HepG2 (cell line): ENCODE results near the gene FIGLA. TPM values are rescaled to one million over a fixed set of nuclear protein-coding genes. Genes with fewer than 3 reads are reported as not detected.

Experiments used
- ATAC-seq: fragments of 200-7000 bp; cut with Tn5 transposase; 3 replicates; pipeline ENCODE4 v1.9.1; 2020; ENCODE audit warnings: mild to moderate bottlenecking, moderate library complexity
- BruUV-seq: library from RNA; stranded (reverse); fragments of 400-500 nt; replicated peaks from 2 replicates; lab custom pipeline; 2021; lab: Mats Ljungman, UMichigan
- CTCF ChIA-PET: fragments of 300-600 bp; formaldehyde crosslinking; extraction: SDS; loops from one replicate; lab custom pipeline; 2021; ENCODE audit warnings: low total read pairs, inconsistent platforms, low intra/inter-chr PET ratio; lab: Yijun Ruan, JAX
- POLR2A ChIA-PET: fragments of 350-600 bp; sonication (Branson Sonifier 250); formaldehyde crosslinking; loops from one replicate; lab custom pipeline; 2020; ENCODE audit warnings: antibody characterized with exemption, inconsistent platforms; lab: Yijun Ruan, JAX
- DNase-seq: peaks from one replicate; pipeline ENCODE4 v3.0.0-alpha.2; 2015; ENCODE audit warnings: low spot score
- FAIRE-seq: peaks from 3 replicates; lab custom pipeline; 2011; peaks lifted over from hg19 to GRCh38; lab: Jason Lieb, UNC
- H2AFZ ChIP-seq: one replicate; pipeline ENCODE4 v1.6.1; 2011; ENCODE audit warnings: low read length, inconsistent platforms
- H3K27ac ChIP-seq: fragments of 300-600 bp; 3 replicates; pipeline ENCODE4 v1.8.0; 2011; ENCODE audit warnings: mixed run types, mild to moderate bottlenecking, mixed read lengths, low read length, inconsistent platforms; ENCODE audit not compliant: insufficient read depth; ENCODE audit errors: extremely low read length
- H3K27me3 ChIP-seq, 2 experiments: fragments of 200-600 bp in 1 of 2; 2 replicates in 1 of 2; 3 replicates in 1 of 2; pipeline versions ENCODE4 v1.6.0 to v1.8.0; 2011; ENCODE audit warnings: low read length in 2 of 2, mild to moderate bottlenecking in 2 of 2, moderate library complexity in 2 of 2, inconsistent platforms in 1 of 2; ENCODE audit not compliant: insufficient read depth in 2 of 2, control insufficient read depth in 1 of 2
- H3K36me3 ChIP-seq, 2 experiments: fragments of 200-600 bp in 1 of 2; replicated peaks in 1 of 2; 2 replicates in 1 of 2; 3 replicates in 1 of 2; pipeline versions ENCODE4 v1.5.1 to v1.8.0; 2011; ENCODE audit warnings: low read length in 2 of 2, inconsistent platforms in 1 of 2; ENCODE audit not compliant: insufficient read depth in 2 of 2, control insufficient read depth in 1 of 2
- H3K4me1 ChIP-seq: 2 replicates; pipeline ENCODE4 v1.5.1; 2012; ENCODE audit warnings: low read length, inconsistent platforms; ENCODE audit not compliant: insufficient read depth
- H3K4me2 ChIP-seq: 2 replicates; pipeline ENCODE4 v1.6.0; 2011; ENCODE audit warnings: low read depth, low read length, inconsistent platforms
- H3K4me3 ChIP-seq, 3 experiments: fragments of 200-600 bp in 1 of 3; sonication (generic), shearing (Covaris generic) in 1 of 3; replicated peaks in 1 of 3; 2 replicates each; pipeline ENCODE4 v1.5.1; 2011 to 2016; ENCODE audit warnings: low read length in 3 of 3, inconsistent platforms in 2 of 3, low read depth in 2 of 3, mild to moderate bottlenecking in 2 of 3, control low read depth in 1 of 3, mixed read lengths in 1 of 3; ENCODE audit not compliant: insufficient read depth in 1 of 3
- H3K79me2 ChIP-seq: one replicate; pipeline ENCODE4 v1.6.1; 2011; ENCODE audit warnings: low read length, inconsistent platforms; ENCODE audit not compliant: insufficient read depth
- H3K9ac ChIP-seq: 2 replicates; pipeline ENCODE4 v1.6.0; 2011; ENCODE audit warnings: mild to moderate bottlenecking, low read depth, low read length, inconsistent platforms; ENCODE audit not compliant: insufficient read depth
- H3K9me3 ChIP-seq: 2 replicates; pipeline ENCODE4 v1.5.1; 2012; ENCODE audit warnings: mild to moderate bottlenecking, low read length
- H4K20me1 ChIP-seq: 2 replicates; pipeline ENCODE4 v1.6.0; 2011; ENCODE audit warnings: inconsistent platforms, mild to moderate bottlenecking, low read length, moderate library complexity; ENCODE audit not compliant: insufficient read depth
- BRCA1 ChIP-seq: sonication (generic); formaldehyde crosslinking; IDR thresholded peaks from 2 replicates; pipeline ENCODE4 v1.4.0; 2020; ENCODE audit warnings: missing genetic modification reagents
- CEBPG ChIP-seq: IDR thresholded peaks from 2 replicates; pipeline ENCODE4 v1.6.1; 2016
- E2F1 ChIP-seq: sonication (generic); formaldehyde crosslinking; IDR thresholded peaks from 2 replicates; pipeline ENCODE4 v1.5.0; 2020; ENCODE audit warnings: missing genetic modification reagents
- HNF1A ChIP-seq, 2 experiments: sonication (generic) in 1 of 2; formaldehyde crosslinking in 1 of 2; IDR thresholded peaks; 2 replicates each; pipeline versions ENCODE4 v1.4.0 to v1.6.1; 2016 to 2020; ENCODE audit warnings: borderline replicate concordance in 1 of 2, low read depth in 1 of 2, mild to moderate bottlenecking in 1 of 2, missing genetic modification reagents in 1 of 2
- HNRNPK ChIP-seq: fragments of 200-400 bp; formaldehyde crosslinking; IDR thresholded peaks from 2 replicates; pipeline ENCODE4 v1.6.1; 2018; ENCODE audit warnings: low read length, low read depth, moderate library complexity, mild to moderate bottlenecking; ENCODE audit not compliant: poor library complexity, severe bottlenecking
- MATR3 ChIP-seq: sonication (generic); formaldehyde crosslinking; IDR thresholded peaks from 2 replicates; pipeline ENCODE4 v1.4.0; 2020; ENCODE audit warnings: missing genetic modification reagents
- NFE2L1 ChIP-seq: sonication (generic); formaldehyde crosslinking; IDR thresholded peaks from 2 replicates; pipeline ENCODE4 v1.4.0; 2020; ENCODE audit warnings: missing genetic modification reagents, mild to moderate bottlenecking, borderline replicate concordance
- SNAPC5 ChIP-seq: sonication (generic); formaldehyde crosslinking; IDR thresholded peaks from 2 replicates; pipeline ENCODE4 v1.8.1; 2023; ENCODE audit warnings: mild to moderate bottlenecking, missing genetic modification reagents, borderline replicate concordance
- SP1 ChIP-seq, 2 experiments: fragments of 450-650 bp in 1 of 2; sonication (generic) in 1 of 2; formaldehyde crosslinking in 1 of 2; IDR thresholded peaks; 2 replicates each; pipeline versions ENCODE4 v1.4.0 to v1.6.1; 2016 to 2020; ENCODE audit warnings: missing genetic modification reagents in 1 of 2
- SRF ChIP-seq: IDR thresholded peaks from 2 replicates; pipeline ENCODE4 v1.6.1; 2011; ENCODE audit warnings: mild to moderate bottlenecking, low read depth, low read length, moderate library complexity
- XRCC5 ChIP-seq: fragments of 200-400 bp; formaldehyde crosslinking; optimal IDR thresholded peaks from 2 replicates; pipeline ENCODE3; 2017; ENCODE audit warnings: mild to moderate bottlenecking, low read length
- ZBTB7A ChIP-seq: sonication (generic); formaldehyde crosslinking; IDR thresholded peaks from 2 replicates; pipeline ENCODE4 v1.8.0; 2022; ENCODE audit warnings: mild to moderate bottlenecking, missing genetic modification reagents
- ZFP1 ChIP-seq: IDR thresholded peaks from 2 replicates; pipeline ENCODE4 v1.6.1; 2016
- ZGPAT ChIP-seq: IDR thresholded peaks from 2 replicates; pipeline ENCODE4 v1.6.1; 2016; ENCODE audit warnings: mild to moderate bottlenecking
- ZNF629 ChIP-seq: sonication (generic); formaldehyde crosslinking; conservative IDR thresholded peaks from 2 replicates; pipeline ENCODE4 v1.5.0; 2020; ENCODE audit warnings: missing genetic modification reagents
- ZNF724P ChIP-seq: sonication (generic); formaldehyde crosslinking; IDR thresholded peaks from 2 replicates; pipeline ENCODE4 v1.8.0; 2022; ENCODE audit warnings: missing genetic modification reagents, borderline replicate concordance
- ZNF816 ChIP-seq: sonication (generic); formaldehyde crosslinking; IDR thresholded peaks from 2 replicates; pipeline ENCODE4 v1.8.0; 2022; ENCODE audit warnings: missing genetic modification reagents, mild to moderate bottlenecking, borderline replicate concordance
- WGBS: methylation state at CpG from one replicate; pipeline ENCODE4 v1.1.6; 2017; ENCODE audit warnings: low lambda C conversion rate; 5-methylcytosine and 5-hydroxymethylcytosine counted together
- in situ Hi-C: cut with HindIII; loops from 2 replicates; pipeline ENCODE4 v1.10.0; 2017; ENCODE audit warnings: low pct_unique_long_range_greater_than_20kb; ENCODE audit not compliant: extremely low pct_ligation_motif_present
- intact Hi-C: fragments of 100-400 bp; cut with micrococcal nuclease; formaldehyde crosslinking; loops from one replicate; pipeline ENCODE4 v1.10.0; 2022; ENCODE audit not compliant: unreplicated experiment
- polyA plus RNA-seq, 8 experiments: library from polyadenylated mRNA; depleted of rRNA in 3 of 8; stranded (reverse) in 7 of 8; unstranded in 1 of 8; fragments of >200 nt; fragmentation: Illumina TruSeq in 4 of 8; extraction: Trizol in 4 of 8; gene quantifications; 2 replicates each; pipeline versions ENCODE4 v1.2.1 to v1.2.3, GENCODE V29; 2011 to 2016; ENCODE audit warnings: low read depth in 4 of 8, missing spikeins in 1 of 8, mixed read lengths in 1 of 8; ENCODE audit not compliant: insufficient read depth in 1 of 8
- total RNA-seq, 5 experiments: library from RNA; depleted of rRNA; stranded (reverse); fragments of >200 nt; fragmentation: Illumina TruSeq; extraction: Trizol; gene quantifications; 2 replicates each; pipeline ENCODE4 v1.2.3, GENCODE V29; 2016; ENCODE audit warnings: low read depth in 1 of 5

FIGLA gene
- total and polyA plus RNA-seq, 2 of the 13 experiments (the other 11 are each of a cell fraction or from before 2014, with no cell fraction given): not detected

GRCh38 chr2:70757966-70758365 lies 32.5 kb downstream of the FIGLA start:
- DNase-seq (no peak), FAIRE-seq (no peak), ATAC-seq (no peak)
- no TSS peak for BruUV-seq
- in situ Hi-C loops: no loop called here
- Histone ChIP-seq H3K4me3 (no peak overlapping the region), H3K9me3 (no peaks in the 10 kb centered on the region), H3K4me2 (no peak overlapping the region), H4K20me1 (no peaks in the 10 kb centered on the region), H3K4me1 (no peaks in the 10 kb centered on the region), H3K27me3 (peaks cover 0 to 10% of the 10 kb centered on the region in 2 experiments; a peak in 2 of 5 replicates), H2AFZ (no peak overlapping the region), H3K79me2 (no peaks in the 10 kb centered on the region), H3K36me3 (no peaks in the 10 kb centered on the region), H3K27ac (no peak overlapping the region), H3K9ac (no peak overlapping the region)
- CTCF ChIA-PET: no interaction called here
- 37% methylated on average over 7 of the region's 7 CpGs for WGBS
- POLR2A ChIA-PET: no interaction called here
- TF ChIP-seq ZNF724P (CRISPR knock-in tag) (no peak), HNF1A (IDR thresholded peaks at IDR 0.05; ENCODE audit: low read depth) (no peak), HNF1A (CRISPR knock-in tag; IDR thresholded peaks at IDR 0.05; ENCODE audit: borderline replicate concordance) (no peak), ZNF629 (CRISPR knock-in tag) (no peak), SRF (no peak), NFE2L1 (no peak), HNRNPK (no peak), CEBPG (CRISPR knock-in tag) (no peak), E2F1 (CRISPR knock-in tag) (no peak), SP1 (IDR thresholded peaks at IDR 0.05) (no peak), SP1 (CRISPR knock-in tag; IDR thresholded peaks at IDR 0.05) (no peak), BRCA1 (CRISPR knock-in tag) (no peak), MATR3 (CRISPR knock-in tag) (no peak), ZBTB7A (CRISPR knock-in tag) (no peak), XRCC5 (no peak), ZGPAT (CRISPR knock-in tag) (no peak), SNAPC5 (CRISPR knock-in tag) (no peak), ZFP1 (CRISPR knock-in tag) (no peak), ZNF816 (CRISPR knock-in tag) (no peak)
- intact Hi-C loops: no loop called here
